GM21423 (cell line): ENCODE measurements around the gene MMRN1.

Experiments
- ATAC-seq: cut with Tn5 transposase; IDR thresholded peaks from one replicate; pipeline ENCODE4 v1.9.1; 2021; ENCODE audit warnings: mild to moderate bottlenecking, moderate library complexity; ENCODE audit not compliant: unreplicated experiment

Gene MMRN1

DNA sequence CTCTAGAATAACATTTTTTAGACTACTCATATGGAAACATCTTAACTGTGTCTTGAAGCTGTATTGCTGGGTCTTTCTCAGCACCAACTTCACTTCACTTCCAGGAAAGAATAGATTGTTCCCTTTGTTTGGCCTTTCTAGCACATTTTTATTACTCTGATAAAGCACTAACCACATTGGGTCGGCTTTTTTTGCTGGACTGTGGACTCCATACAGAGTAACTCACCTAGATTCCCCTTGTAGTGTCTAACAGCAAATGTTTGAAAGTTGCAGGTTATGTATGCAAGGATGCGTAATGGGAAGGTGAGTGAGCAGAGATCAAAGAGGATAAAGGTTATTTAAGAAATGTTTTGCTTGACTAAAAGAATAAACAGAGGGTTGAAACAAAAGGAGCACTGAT lies 101.2 kb downstream of the MMRN1 start:
- ATAC-seq = no peak

DNA sequence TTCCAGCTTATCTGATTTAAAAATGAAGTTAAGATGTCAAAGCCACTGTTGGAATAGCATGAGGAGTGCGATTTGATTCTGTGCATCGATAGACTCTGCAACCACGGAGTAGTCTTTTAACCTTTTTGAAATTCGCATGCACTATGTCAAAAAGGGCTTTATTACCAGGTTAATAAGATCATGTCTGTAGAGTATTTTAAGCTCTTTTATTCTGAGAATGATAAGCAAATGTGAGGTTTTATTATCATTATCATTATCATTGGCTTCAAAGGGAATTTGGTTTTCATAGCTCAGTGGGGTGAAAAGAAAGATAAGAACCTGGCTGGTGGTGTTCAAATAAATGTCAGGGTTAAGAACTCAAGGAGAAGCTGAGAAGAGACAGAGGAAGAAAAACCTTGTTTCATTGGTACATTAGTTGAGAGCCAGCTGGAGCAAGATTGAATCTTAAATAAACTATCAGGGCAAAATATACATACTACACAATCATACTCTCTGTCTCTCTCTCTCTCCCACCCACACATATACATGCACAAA lies 102.6 kb downstream of the MMRN1 start:
- ATAC-seq = no peak

DNA sequence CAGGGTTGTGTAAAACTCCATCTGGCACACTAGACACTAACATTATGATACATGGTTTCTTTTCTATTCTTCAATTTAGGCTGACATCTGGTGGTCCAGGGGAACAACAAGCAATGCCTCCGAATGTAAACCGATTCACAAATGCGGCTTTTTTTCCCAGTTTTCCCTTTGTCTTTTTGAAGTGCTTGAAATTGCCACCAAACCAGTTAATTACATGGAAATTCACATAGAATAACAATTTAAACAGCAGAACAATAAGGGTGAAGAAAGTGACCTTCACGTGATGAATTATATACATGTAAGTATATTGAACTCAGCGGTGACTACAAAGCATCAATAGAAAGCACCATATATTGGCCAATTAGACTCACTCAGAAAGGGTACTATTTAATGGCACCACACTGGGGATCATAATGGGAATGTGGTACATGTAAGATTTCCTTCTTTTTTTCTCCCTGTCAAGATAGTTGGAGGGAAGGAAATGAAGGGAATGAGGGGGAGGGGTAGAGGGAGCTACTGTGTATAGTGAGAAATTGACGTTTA lies 103.9 kb downstream of the MMRN1 start:
- ATAC-seq = no peak

DNA sequence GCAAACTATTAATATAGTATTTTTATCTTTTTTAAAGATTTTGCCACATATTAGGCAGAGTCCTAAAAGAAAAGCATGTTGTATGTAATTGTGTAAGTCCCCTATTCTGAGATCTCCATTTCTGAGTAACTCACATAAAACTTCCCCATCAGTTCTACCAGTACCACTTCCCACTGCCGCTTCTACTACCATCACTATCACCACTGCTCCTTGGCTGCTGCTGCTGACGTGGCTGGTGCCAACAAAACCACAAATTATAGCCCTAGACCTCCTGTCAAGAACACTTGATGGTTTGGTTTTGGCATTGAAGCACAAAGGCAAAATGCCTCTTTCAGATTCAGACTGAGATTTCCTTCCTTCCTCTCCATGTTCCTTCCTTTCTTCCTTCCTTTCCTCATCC lies 106.4 kb downstream of the MMRN1 start:
- ATAC-seq = no peak

DNA sequence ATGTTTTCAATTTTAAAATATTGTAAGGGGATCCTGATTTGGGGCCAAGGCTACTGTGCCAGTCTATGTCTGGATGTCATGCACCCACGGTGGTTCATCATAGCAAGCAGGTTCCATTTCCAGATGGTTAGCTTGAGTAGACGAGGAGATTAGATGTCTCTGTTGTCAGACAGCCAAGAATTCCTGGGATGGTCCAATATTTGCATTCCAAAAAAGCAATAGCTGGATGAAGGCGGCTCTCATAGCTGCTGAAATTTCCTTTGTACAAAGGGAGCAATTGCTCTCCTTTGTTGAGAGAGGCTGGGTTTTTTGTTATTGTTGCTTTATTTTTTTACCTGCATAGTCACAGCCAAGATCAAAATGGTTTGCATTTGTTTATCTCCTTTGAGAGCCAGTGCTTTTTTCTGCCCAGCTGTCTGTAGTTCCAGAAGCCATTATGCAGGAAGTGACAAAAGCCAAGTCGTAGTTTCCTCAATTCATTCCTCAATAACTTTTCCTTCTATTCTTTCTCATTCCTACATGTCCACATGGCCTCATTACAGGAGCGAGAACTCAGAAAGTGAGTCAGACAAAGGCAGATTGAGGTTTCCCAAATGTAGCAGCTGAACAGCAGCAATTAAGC lies 107.9 kb downstream of the MMRN1 start:
- ATAC-seq = no peak
